Measurements from ENCODE around the gene CCKAR.
"Not testable (repeated sequence)": the region's sequence is repeated elsewhere in the genome, so short reads cannot be mapped to it uniquely, and the experiment has no call there.

The CCKAR gene

GRCh38 chr4:26509681-26510333, 19.5 kb upstream of the CCKAR start:
- no peak for TF ChIP-seq CTCF (conservative IDR thresholded peaks at IDR 0.05; ENCODE audit: low read depth, low read length)
- no peak for DNase-seq (ENCODE audit: low read depth)
- no peak overlapping the region for H3K4me3 ChIP-seq (ENCODE audit: low read depth, low read length)

DNA sequence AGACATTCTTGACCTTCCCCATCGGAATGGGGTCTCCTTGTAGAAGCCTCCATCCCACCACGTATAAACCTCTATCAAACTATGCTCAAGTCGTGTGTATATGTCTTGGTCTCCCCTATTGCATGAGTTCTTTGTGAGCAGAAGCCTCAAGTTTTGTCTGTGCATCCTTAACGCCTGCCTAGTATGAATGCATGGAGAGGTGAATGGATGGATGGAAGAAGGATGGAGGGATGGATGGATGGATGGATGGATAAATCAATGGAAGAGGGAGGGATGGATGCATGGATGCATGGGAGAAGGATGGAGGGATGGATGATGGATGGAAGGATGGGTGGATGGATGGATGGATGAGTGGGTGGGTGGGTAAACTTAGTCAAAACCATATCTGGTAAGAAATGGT, 17.0 kb upstream of the CCKAR start:
- H3K4me3 ChIP-seq (ENCODE audit: low read depth, low read length): no peak overlapping the region
- no peak for TF ChIP-seq CTCF (conservative IDR thresholded peaks at IDR 0.05; ENCODE audit: low read depth, low read length)
- DNase-seq (ENCODE audit: low read depth): no peak

GRCh38 chr4:26503844-26504243, 13.6 kb upstream of the CCKAR start:
- no peak overlapping the region for H3K4me3 ChIP-seq (ENCODE audit: low read depth, low read length)
- TF ChIP-seq CTCF (conservative IDR thresholded peaks at IDR 0.05; ENCODE audit: low read depth, low read length): no peak
- no peak for DNase-seq (ENCODE audit: low read depth)

DNA sequence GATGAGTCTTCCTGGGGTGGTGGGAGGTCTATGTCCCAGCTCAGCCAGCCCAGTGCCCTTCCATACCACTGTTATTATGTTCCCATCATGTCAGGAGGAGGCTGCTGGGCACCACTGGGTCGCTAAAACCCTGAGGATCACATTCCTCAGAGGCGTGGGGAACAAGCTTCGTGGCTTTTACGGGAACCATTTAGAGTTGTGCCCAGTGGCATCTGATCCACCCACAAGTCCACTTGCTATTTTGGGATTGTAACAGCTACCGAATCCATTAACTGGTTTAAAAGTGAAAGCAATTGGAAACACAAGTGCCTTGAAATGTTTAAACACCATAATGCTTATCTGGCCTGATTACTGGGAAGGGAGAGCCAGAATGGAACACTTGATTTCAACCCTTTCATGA, 13.1 kb upstream of the CCKAR start:
- no peak for DNase-seq (ENCODE audit: low read depth)
- no peak for TF ChIP-seq CTCF (conservative IDR thresholded peaks at IDR 0.05; ENCODE audit: low read depth, low read length)
- no peak overlapping the region for H3K4me3 ChIP-seq (ENCODE audit: low read depth, low read length)

DNA sequence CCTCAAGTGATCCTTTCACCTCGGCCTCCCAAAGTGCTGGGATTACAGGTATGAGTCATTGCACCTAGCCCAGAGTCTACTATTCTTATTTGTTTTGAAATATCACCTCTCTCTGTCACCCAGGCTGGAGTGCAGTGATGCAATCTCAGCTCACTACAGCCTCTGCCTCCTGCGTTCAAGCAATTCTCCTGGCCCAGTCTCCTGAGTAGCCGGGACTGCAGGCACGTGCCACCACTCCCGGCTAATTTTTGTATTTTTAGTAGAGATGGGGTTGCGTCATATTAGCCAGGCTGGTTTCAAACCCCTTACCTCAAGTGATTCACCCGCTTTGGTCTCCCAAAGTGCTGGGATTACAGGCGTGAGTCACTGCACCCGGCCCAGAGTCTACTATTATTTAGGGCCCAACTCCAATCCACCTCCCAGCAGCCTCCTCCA, 10.3 kb upstream of the CCKAR start:
- DNase-seq (ENCODE audit: low read depth); H3K4me3 ChIP-seq (ENCODE audit: low read depth, low read length): not testable (repeated sequence)

DNA sequence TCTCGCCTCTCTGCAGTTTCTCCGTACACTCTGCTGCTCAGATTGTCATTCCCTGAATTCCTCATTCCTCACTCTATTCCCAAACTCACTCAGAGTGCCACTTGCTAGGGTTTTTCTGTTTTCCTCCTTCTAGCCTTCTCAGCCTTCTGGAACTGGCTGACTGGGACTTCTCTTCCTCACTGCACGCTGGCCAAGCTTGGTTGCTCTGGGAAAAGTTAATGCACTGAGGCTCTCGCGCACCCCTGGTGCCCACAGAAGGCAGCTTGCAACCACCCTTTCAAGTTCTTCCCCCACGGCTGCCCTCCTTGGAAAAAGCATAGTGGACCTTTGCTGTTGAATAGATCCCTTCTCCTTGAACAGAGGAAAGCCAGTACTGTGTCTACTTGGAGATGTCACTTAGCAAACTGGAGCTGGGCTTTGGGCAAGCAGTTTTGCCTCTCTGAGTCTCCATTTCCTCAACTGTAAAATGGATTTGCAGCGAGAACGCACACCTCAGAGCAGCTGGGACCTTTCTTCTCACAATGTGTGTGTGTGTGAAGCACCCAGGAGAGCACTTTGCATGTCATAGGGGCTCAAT, 6.0 kb upstream of the CCKAR start:
- peak; percentile 23 for TF ChIP-seq CTCF (conservative IDR thresholded peaks at IDR 0.05; ENCODE audit: low read depth, low read length)
- DNase-seq (ENCODE audit: low read depth): no peak
- no peak overlapping the region for H3K4me3 ChIP-seq (ENCODE audit: low read depth, low read length)

GRCh38 chr4:26493461-26493860, 3.2 kb upstream of the CCKAR start:
- DNase-seq (ENCODE audit: low read depth): no peak

More at GRCh38 chr4:26493461-26493860, 3.2 kb upstream of the CCKAR start:
- H3K4me3 ChIP-seq (ENCODE audit: low read depth, low read length): no peak overlapping the region
- TF ChIP-seq CTCF (conservative IDR thresholded peaks at IDR 0.05; ENCODE audit: low read depth, low read length): no peak

All from choroid plexus epithelial cell (primary cell).